ENCODE results near the gene FARP1.

FARP1 gene

DNA sequence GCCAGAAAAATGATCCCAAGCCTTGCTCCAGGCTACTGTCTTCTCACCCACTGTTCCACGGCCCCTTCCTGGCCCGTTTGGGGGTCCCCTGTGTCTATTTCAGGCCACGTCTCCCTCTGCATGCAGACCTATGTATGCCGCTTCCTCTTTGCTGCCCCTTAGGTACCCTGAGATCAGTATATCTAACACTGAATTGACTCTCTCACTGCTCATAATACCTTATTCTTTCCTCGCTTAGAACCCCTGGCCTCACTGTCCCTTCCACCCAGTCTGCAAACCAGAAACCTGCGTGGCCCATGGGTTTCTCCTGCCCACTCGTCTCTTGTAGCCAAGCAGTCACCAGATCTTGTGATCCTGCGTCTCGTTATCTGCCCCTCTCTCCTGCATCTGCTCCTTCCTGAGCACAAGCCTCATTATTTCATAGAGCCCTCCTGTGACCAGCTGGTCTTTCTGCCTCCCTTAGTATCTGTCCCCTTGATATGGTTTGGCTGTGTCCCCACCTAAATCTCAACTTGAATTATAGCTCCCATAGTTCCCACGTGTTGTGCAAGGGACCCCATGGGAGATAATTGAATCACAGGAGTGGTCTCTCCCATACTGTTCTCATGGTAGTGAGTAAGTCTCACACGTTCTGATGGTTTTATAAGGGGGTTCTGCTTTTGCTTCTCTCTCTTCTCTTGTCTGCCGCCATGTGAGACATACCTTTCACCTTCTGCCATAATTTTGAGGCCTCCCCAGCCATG, 143.1 kb downstream of the FARP1 start:
- TF ChIP-seq GATA2 (IDR thresholded peaks at IDR 0.05; ENCODE audit: low read depth, low read length) (no peak), GATA3 (IDR thresholded peaks at IDR 0.05; ENCODE audit: low read depth, low read length) (no peak)

DNA sequence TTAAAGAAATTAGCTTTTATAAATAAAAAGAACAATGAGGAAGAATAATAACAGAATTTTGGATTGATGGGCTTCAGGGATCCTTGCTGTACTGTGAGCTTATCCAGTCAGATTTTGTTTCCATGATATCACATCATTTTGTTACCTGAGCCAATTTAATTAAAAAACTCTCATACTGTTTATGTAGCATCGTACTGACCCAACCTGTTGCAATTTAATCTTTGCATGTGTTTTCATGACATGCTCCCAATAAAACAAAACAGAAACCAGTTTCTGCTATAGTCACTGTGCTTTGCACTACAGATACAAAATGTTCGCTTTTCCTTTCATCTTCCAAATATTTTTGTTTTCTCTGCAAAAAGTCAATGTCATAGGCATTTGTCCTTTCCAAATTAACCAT, 143.9 kb downstream of the FARP1 start:
- TF ChIP-seq GATA2 (IDR thresholded peaks at IDR 0.05; ENCODE audit: low read depth, low read length): no peak

DNA sequence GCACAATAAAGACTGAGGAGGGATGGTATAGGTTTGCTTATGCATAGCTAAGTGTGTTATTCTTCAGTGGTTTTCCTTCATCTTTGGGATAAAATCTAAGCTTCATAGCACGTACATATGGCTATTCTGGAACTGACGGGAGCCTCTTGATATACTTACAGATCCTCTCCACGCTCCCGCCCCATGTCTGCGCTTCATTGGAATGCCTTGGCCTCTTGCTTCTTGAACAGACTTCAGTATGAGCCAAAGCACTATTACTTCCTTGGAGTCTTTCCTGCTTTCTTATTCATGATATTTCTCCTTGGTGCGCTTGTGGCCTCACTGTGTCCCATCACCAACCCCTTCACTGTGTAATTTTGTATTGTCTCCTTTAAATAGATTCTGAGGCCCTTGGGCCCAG, 145.3 kb downstream of the FARP1 start:
- no peak for TF ChIP-seq GATA2 (IDR thresholded peaks at IDR 0.05; ENCODE audit: low read depth, low read length)
- TF ChIP-seq GATA3 (IDR thresholded peaks at IDR 0.05; ENCODE audit: low read depth, low read length): no peak

DNA sequence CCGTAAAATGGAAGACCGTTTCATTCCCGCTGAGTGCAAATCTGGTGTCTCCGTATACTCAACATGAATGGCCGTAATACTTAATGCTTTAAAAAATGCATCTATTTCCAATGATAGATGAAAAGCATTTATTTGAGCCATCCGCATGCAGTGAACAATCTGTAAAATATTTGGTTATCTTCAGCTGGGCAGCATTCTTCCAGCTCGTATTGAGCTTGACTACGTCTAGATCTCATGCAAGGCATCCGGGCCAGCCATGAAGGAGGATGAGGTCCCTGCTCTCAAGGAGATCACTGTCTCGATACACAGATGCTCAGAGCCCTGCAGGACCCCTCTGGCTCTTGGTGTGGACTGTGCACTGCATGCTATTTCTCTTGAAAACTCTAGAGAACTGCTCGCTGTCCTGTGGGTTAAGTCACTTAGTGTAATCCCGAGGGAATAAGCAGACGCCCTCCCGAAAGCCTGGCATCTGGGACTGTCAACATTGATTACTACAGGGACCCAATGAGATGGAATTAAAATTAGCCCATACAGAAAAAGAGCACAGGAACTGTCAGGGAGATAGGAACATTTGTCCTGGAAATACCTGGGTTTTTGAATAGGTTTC, 146.5 kb downstream of the FARP1 start:
- TF ChIP-seq GATA3 (IDR thresholded peaks at IDR 0.05; ENCODE audit: low read depth, low read length): no peak
- no peak for TF ChIP-seq GATA2 (IDR thresholded peaks at IDR 0.05; ENCODE audit: low read depth, low read length)

DNA sequence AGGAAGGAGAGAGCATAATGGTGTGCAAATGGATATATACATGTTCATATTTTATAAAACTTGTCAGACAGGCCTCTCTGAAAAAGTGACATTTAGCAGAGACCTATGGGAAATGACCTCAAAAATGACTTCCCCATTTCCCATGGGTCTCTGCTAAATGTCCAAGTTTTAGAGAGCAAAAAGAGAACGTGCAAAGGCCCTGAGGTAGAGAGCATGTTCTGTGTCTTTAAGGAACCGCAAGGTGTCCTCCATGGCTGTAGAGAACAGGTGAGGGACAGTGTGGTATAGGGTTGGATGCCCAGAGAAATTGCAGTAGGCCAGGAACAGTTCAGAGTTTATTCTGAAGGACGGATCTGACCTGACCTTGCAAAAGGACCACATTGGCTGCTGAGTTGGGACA, 147.4 kb downstream of the FARP1 start:
- TF ChIP-seq GATA2 (IDR thresholded peaks at IDR 0.05; ENCODE audit: low read depth, low read length): no peak
- no peak for TF ChIP-seq GATA3 (IDR thresholded peaks at IDR 0.05; ENCODE audit: low read depth, low read length)

DNA sequence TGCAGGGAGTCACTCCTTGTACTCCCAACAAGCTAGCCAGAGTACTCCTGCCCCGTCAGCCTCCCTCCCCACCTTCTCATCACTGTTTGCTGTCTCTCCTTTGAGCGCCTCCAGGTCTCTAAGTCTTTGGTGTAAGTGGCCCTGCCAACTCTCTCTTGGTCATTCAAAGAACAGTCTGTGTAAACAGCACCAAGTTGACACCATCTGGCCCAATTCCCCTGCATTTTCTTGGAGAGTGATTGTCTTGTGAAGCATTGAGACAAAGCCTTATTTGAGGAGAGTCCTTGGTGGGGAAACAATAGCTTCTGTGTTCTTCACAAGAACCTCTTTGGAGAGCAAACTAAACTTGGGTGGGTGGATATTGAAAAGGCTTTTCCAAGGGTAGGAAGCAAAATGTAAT, 148.8 kb downstream of the FARP1 start:
- TF ChIP-seq GATA2 (IDR thresholded peaks at IDR 0.05; ENCODE audit: low read depth, low read length): no peak
- TF ChIP-seq GATA3 (IDR thresholded peaks at IDR 0.05; ENCODE audit: low read depth, low read length): no peak

GRCh38 chr13:98293103-98293502, 150.2 kb downstream of the FARP1 start:
- TF ChIP-seq GATA3 (IDR thresholded peaks at IDR 0.05; ENCODE audit: low read depth, low read length) (no peak), GATA2 (IDR thresholded peaks at IDR 0.05; ENCODE audit: low read depth, low read length) (no peak)

DNA sequence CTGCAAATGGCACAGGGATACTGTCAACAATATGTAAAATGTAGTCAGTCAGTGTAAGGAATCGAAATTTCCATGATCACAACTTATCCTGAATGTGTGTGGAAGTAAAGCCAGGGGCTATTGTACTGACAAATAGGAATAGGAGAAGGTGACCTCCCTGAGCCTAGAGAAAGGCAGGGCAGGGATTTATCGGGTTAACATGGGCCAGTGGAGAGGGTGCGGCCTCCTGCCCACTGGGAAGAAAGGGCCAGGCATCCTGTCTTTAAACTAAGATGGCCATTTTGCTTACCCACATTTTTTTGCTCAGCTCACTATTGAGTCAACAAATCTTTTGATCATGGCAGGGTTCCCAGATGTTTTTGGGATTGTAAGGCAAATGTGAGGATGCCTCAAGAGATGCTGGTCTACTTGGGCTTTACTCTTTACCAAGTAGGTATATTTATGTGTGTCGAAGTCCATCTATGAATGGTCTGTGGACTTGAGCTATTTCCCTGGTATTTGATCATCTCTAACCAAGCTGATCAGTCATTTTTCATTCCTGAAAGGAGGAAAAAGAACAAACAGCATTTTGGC, 150.8 kb downstream of the FARP1 start:
- TF ChIP-seq GATA2 (IDR thresholded peaks at IDR 0.05; ENCODE audit: low read depth, low read length): no peak
- no peak for TF ChIP-seq GATA3 (IDR thresholded peaks at IDR 0.05; ENCODE audit: low read depth, low read length)

- TF ChIP-seq GATA2 (IDR thresholded peaks at IDR 0.05; ENCODE audit: low read depth, low read length) (no peak), GATA3 (IDR thresholded peaks at IDR 0.05; ENCODE audit: low read depth, low read length) (no peak)
Measured at GRCh38 chr13:98295371-98295770, 152.5 kb downstream of the FARP1 start.

DNA sequence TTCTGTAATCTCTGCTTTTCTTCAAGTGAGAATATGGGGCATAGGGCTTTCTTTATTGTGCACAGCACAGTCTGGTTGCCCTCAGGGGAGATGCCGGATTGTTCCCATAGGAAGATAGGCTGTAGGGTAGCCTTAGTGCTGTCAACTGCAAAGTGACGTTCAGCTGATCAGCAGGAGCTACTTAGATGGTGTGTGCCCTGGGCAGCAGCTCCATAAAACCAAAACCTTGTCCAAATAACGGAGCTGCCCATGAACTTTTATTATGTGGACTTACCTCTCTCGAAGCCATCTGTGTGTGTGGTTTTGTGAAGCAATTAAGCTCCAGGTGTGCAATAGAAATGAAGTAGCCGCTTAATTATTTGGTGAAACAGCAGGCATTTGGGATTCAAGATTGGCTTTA, 154.2 kb downstream of the FARP1 start:
- TF ChIP-seq GATA2 (IDR thresholded peaks at IDR 0.05; ENCODE audit: low read depth, low read length): no peak
- no peak for TF ChIP-seq GATA3 (IDR thresholded peaks at IDR 0.05; ENCODE audit: low read depth, low read length)

GRCh38 chr13:98297745-98298144, 154.9 kb downstream of the FARP1 start:
- TF ChIP-seq GATA2 (IDR thresholded peaks at IDR 0.05; ENCODE audit: low read depth, low read length): peak; percentile 58; the same call in 1 of the 2 replicates
- no peak for TF ChIP-seq GATA3 (IDR thresholded peaks at IDR 0.05; ENCODE audit: low read depth, low read length)

DNA sequence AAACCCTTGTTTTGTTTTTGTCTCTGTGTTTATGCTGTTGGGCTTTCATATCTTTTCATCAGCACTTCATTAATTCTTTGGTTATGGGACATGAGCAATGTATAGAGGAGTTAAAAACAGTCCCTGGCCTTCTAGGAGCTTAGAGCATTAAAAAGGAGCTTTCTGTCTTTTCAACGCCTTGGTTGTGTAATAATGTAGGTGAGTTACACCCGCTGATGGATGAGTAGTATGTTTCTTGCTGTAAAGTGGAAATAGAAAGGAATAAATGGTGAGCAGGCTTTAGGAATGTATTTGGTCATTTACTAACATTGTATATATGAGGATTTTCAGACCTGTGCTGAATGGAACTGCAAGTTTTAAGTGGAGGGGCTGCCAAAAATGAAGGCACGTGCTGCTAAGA, 155.7 kb downstream of the FARP1 start:
- TF ChIP-seq GATA2 (IDR thresholded peaks at IDR 0.05; ENCODE audit: low read depth, low read length): no peak
- peak; percentile 29; the same call in 1 of the 2 replicates for TF ChIP-seq GATA3 (IDR thresholded peaks at IDR 0.05; ENCODE audit: low read depth, low read length)

DNA sequence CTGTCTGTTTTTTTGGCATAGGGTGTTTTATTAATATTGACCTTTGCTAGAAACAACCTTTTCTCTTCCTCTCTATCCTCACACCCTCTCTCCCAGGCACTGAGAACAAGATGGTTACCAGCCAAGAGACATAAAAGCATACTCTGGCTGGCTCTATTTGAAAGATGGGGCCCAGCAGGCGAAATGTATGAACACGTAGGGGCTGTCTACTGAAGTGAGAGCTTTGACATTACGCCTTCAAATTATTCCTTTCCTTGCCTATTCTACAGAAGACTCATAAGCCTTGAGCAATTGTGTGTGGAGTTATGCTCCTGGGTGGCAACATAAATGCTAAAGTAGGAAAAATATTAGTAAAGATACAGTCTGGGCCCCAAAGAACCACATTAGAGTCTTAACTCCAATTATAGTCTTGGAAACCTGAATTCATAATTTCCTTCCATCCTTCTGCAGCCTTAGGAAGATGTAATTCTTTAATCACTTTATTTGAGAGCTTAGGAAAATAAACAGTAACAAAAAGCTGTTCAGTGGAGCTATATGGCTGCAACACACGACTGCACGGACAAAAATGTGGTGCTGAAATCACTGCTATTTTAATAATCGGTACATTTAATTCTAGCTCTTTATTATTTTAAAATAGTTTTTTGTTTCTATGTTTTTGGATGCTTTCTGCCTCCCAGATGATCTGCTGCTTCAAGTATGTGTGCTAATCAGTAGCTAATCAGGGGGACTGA, 156.5 kb downstream of the FARP1 start:
- no peak for TF ChIP-seq GATA3 (IDR thresholded peaks at IDR 0.05; ENCODE audit: low read depth, low read length)
- TF ChIP-seq GATA2 (IDR thresholded peaks at IDR 0.05; ENCODE audit: low read depth, low read length): no peak

GRCh38 chr13:98299966-98300350, 157.1 kb downstream of the FARP1 start:
- no peak for TF ChIP-seq GATA3 (IDR thresholded peaks at IDR 0.05; ENCODE audit: low read depth, low read length)
- TF ChIP-seq GATA2 (IDR thresholded peaks at IDR 0.05; ENCODE audit: low read depth, low read length): no peak

All from SH-SY5Y (cell line).